Transverse colon (tissue), 4 donors: ENCODE results near the gene NAT14.

Experiments used
- POLR2AphosphoS5 ChIP-seq, 3 donors: sonication (generic); formaldehyde crosslinking; IDR thresholded peaks; one replicate each; pipeline ENCODE4 v1.6.1; 2016; ENCODE audit warnings: antibody characterized with exemption in 3 of 3
- TF ChIP-seq, protein P1 (sequence below), 5 experiments: fragments of 200-600 bp in 3 of 5; fragments of 450-650 bp in 2 of 5; sonication (generic) in 3 of 5; IDR thresholded peaks; 1 replicate in 2 of 5; 2 replicates in 3 of 5; pipeline ENCODE4 v1.5.1; 2016 to 2017; ENCODE audit warnings: antibody characterized with exemption in 5 of 5, inconsistent platforms in 3 of 5, mild to moderate bottlenecking in 2 of 5, moderate library complexity in 1 of 5

DNA sequence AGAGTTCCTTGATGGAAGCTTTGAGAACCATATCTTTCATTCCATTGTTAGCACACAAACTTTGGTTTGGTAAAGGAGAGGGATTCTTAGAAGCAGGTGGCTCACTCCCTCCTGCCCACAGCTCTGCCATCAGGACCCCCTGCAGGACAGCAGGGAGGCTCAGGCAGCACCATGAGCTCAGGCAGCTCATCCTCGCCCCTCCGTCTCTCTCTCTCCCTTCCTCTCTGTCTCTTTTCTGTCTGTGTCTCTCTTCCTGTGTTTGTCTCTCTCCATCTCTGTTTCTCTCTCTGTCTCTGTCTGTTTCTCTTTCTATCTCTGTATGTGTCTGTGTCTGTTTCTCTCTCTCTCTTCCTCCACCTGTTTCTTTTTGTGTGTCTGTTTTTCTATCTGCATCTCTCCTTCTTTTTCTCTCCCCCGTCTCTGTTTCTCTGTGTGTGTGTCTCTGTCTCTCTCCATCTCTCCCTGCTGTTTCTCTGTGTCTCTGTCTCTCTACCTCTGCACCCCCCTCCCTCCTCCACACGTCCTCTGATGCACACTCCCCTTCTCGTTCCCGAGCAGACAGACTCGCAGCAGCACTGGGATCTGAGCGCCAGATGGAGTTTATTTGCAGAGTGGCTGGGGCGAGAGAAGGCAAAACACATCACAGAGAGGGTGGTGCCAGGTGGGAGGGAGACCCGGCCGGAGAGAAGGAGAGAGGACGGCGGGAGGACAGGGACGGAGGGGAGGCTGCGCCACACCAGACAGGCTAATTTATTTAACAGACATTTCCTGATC, 43.2 kb downstream of the NAT14 start:
- no peak for TF ChIP-seq POLR2AphosphoS5 (IDR thresholded peaks at IDR 0.05)
- TF ChIP-seq, protein P1, sequence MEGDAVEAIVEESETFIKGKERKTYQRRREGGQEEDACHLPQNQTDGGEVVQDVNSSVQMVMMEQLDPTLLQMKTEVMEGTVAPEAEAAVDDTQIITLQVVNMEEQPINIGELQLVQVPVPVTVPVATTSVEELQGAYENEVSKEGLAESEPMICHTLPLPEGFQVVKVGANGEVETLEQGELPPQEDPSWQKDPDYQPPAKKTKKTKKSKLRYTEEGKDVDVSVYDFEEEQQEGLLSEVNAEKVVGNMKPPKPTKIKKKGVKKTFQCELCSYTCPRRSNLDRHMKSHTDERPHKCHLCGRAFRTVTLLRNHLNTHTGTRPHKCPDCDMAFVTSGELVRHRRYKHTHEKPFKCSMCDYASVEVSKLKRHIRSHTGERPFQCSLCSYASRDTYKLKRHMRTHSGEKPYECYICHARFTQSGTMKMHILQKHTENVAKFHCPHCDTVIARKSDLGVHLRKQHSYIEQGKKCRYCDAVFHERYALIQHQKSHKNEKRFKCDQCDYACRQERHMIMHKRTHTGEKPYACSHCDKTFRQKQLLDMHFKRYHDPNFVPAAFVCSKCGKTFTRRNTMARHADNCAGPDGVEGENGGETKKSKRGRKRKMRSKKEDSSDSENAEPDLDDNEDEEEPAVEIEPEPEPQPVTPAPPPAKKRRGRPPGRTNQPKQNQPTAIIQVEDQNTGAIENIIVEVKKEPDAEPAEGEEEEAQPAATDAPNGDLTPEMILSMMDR (IDR thresholded peaks at IDR 0.05): no peak
